Pancreas (tissue), 10 donors: Measurements from ENCODE around the gene PRKCE. TPM values are rescaled to one million over a fixed set of nuclear protein-coding genes. Genes with fewer than 3 reads are reported as not detected.
"Not testable (repeated sequence)": the region's sequence is repeated elsewhere in the genome, so short reads cannot be mapped to it uniquely, and the experiment has no call there.

Experiments used
- ATAC-seq, 4 donors: fragments of 200-7000 bp; cut with Tn5 transposase; one replicate each; pipeline versions ENCODE4 v1.8.0 to v1.9.1; 2020; ENCODE audit warnings: mild to moderate bottlenecking in 4 of 4, moderate library complexity in 4 of 4
- DNase-seq, 6 donors: peaks; one replicate each; pipeline ENCODE4 v3.0.0-alpha.2; 2020
- FAIRE-seq: peaks from 2 replicates; lab custom pipeline; 2012; peaks lifted over from hg19 to GRCh38; lab: Jason Lieb, UNC
- H3K27ac ChIP-seq, 4 donors: fragments of 200-600 bp; sonication (generic); 1 replicate in 3 of 4; 2 replicates in 1 of 4; pipeline versions ENCODE4 v1.5.0 to v1.8.0; 2020
- H3K27me3 ChIP-seq, 4 donors: fragments of 200-600 bp; one replicate each; pipeline ENCODE4 v1.8.0; 2021
- H3K36me3 ChIP-seq, 3 donors: fragments of 200-600 bp; sonication (generic) in 1 of 3; one replicate each; pipeline versions ENCODE4 v1.5.0 to v1.8.0; 2020 to 2021
- H3K4me1 ChIP-seq, 3 donors: fragments of 200-600 bp; one replicate each; pipeline ENCODE4 v1.8.0; 2021
- H3K4me3 ChIP-seq, 4 donors: fragments of 200-600 bp; sonication (generic) in 2 of 4; one replicate each; pipeline versions ENCODE4 v1.5.0 to v1.8.0; 2020 to 2021
- H3K9me3 ChIP-seq, 4 donors: fragments of 200-600 bp; one replicate each; pipeline ENCODE4 v1.8.0; 2021
- CTCF ChIP-seq, 4 donors: fragments of 200-600 bp; sonication (generic) in 3 of 4; IDR thresholded peaks; one replicate each; pipeline versions ENCODE4 v1.5.0 to v1.8.0; 2021; ENCODE audit warnings: antibody characterized with exemption in 4 of 4
- WGBS, 2 donors: extraction: QIAGEN DNeasy Blood & Tissue Kit; methylation state at CpG; one replicate each; pipeline ENCODE4 v1.1.7; 2013; 5-methylcytosine and 5-hydroxymethylcytosine counted together
- intact Hi-C, 3 donors: fragments of 100-400 bp; cut with DNase I; formaldehyde crosslinking; loops; one replicate each; pipeline versions ENCODE4 v1.11.1 to v1.14.2; 2022
- polyA plus RNA-seq, 2 donors: library from polyadenylated mRNA; stranded (reverse); fragments of 200-250 nt; gene quantifications; one replicate each; pipeline ENCODE4 v1.2.3, GENCODE V29; 2013
- total RNA-seq, 6 donors: library from RNA; stranded (reverse); fragmentation: NEBNext Ultra II Directional in 4 of 6; extraction: Animal tissue kit (Norgen Biotek cat#: 25700) in 4 of 6; gene quantifications; one replicate each; pipeline versions ENCODE4 v1.2.1 to v1.2.4, GENCODE V29; 2021 to 2023
- donor health status: healthy with polysubstance abuse.
- donor health status: DM: no; HTN: no; CAD: no; lungs with moderate emphysema.
- donor health status: DM: no; HTN: no; CAD: no.
- donor health status: control.
- donor health status: control.
- donor health status: Bipolar disorder and iron deficiency.
- donor health status: DM: yes; HTN: yes; CAD: no.
- donor health status: DM: no; HTN: no; CAD: no.
- donor health status: DM: no; HTN: no; CAD: no.
- donor health status: DM: yes; HTN: yes; CAD: no.

The PRKCE gene
- total and polyA plus RNA-seq, 8 donors: 4.0 to 19.4 (median 10.0) TPM

DNA sequence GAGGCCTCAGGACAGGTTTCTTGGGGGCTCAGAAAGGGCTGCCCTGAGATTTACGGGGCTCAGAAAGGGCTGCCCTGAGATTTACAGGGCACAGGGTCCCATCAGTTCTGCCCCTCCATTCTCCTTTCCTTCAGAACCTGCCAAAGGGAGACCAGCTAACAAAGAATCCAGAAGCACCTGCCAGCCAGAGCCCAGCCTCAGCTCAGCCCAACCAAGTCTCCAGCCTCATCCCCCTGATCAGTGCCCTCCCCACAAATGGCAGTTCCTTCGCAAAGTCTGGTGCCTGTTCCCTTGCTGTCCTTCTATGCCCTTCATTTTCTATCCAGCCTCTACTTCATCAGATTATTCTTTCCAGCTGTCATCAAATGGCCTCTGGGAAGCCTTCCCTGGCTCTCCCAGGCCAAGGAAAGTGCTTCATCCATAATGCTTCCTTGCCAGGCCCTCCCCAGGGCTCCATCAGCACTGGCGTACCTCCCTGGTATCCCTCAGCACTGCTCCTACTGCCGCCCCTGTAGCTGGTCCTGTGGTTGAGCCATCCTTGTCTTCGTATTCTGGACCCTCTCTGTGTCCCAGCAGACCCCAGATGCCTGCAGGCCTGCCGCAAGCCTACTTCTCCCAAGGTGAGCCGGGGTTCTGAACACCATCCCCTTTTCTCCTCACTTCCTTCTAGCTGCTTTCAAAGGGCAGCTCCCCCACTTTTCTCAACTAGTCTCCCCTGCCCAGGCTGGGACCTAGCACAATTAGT, 549.6 kb downstream of the PRKCE start:
- Histone ChIP-seq H3K9me3 (no peaks in the 10 kb centered on the region), H3K27me3 (no peaks in the 10 kb centered on the region), H3K27ac (no peak overlapping the region), H3K36me3 (no peaks in the 10 kb centered on the region), H3K4me3 (no peak overlapping the region), H3K4me1 (no peaks in the 10 kb centered on the region)
- DNase-seq (no peak), FAIRE-seq (no peak), ATAC-seq (no peak)
- intact Hi-C loops: no loop called here
- no peak for TF ChIP-seq CTCF (IDR thresholded peaks at IDR 0.05)
- 88 to 94% methylated on average over 7 of the region's 7 CpGs for whole genome bisulfite sequencing, 2 donors

DNA sequence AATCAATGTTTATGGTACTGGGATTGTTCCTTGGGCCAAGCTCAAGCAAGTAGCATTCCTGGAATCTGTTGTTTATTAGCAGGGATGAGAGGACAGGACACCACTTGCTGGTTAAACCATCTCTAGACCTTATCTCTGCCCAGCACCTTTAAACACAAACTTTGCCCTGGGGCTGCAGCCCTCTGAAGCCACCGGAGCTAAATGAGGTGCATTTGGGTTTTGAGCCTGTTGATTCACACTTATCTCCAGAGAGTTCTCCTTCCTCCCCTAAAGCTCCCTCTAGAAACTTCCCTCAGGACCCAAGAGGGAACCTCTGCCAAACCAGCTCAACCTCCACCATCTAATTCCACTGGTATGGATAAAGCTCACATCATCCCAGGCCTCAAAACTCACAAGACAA, 551.0 kb downstream of the PRKCE start:
- FAIRE-seq: no peak
- WGBS, 2 donors: 88 to 93% methylated on average over 1 of the region's 1 CpG

DNA sequence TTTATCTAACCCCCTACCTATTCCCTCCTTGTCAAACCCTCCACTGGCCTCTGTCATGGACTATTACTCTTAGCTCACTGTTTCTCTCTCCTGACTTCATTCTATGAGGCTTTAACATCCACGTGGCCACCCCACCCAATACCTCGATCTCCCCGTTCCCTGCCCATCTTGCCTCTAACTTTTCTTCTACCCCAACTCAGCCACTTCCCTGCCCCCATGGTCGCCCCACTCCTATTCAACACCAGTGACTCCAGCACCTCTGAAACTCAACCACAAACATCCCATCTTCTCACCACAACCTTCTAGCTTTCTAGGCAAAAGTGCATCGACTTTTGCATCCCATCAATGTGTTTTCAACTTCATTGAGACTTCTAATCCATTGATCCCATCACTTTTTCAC, 551.5 kb downstream of the PRKCE start:
- WGBS, 2 donors: 87 to 90% methylated on average over 5 of the region's 5 CpGs
- DNase-seq: no peak
- TF ChIP-seq CTCF (IDR thresholded peaks at IDR 0.05): no peak
- intact Hi-C loops: no loop called here
- no peak for FAIRE-seq
- no peaks in the 10 kb centered on the region for H3K9me3 ChIP-seq
- no peaks in the 10 kb centered on the region for H3K4me1 ChIP-seq
- no peak overlapping the region for H3K27ac ChIP-seq
- ATAC-seq: no peak
- H3K4me3 ChIP-seq: no peak overlapping the region
- H3K27me3 ChIP-seq: no peaks in the 10 kb centered on the region
- H3K36me3 ChIP-seq: no peaks in the 10 kb centered on the region

More for the DNA sequence above, 551.0 kb downstream of the PRKCE start:
- no peak for ATAC-seq
- H3K27me3 ChIP-seq: no peaks in the 10 kb centered on the region
- no peaks in the 10 kb centered on the region for H3K36me3 ChIP-seq
- H3K4me1 ChIP-seq: no peaks in the 10 kb centered on the region
- DNase-seq: no peak
- no peaks in the 10 kb centered on the region for H3K9me3 ChIP-seq
- intact Hi-C loops: no loop called here
- no peak overlapping the region for H3K27ac ChIP-seq
- no peak overlapping the region for H3K4me3 ChIP-seq
- no peak for TF ChIP-seq CTCF (IDR thresholded peaks at IDR 0.05)

DNA sequence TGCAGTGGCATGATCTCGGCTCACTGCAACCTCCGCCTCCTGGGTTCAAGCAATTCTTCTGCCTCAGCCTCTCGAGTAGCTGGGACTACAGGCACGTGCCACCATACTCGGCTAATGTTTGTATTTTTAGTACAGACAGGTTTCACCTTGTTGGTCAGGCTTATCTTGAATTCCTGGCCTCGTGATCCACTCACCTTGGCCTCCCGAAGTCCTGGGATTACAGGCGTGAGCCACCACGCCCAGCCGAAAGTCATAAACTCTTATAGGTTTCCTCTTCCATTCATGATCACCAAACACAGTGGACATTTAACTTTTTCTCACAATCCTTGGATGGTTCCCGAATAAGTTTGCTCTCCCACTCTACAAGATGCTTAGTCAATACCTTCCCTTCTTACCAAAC, 552.2 kb downstream of the PRKCE start:
- H3K27me3 ChIP-seq, intact Hi-C loops, H3K4me1 ChIP-seq, FAIRE-seq, H3K4me3 ChIP-seq, ATAC-seq, DNase-seq, H3K36me3 ChIP-seq, H3K9me3 ChIP-seq, H3K27ac ChIP-seq: not testable (repeated sequence)
- WGBS, 2 donors: 84 to 88% methylated on average over 11 of the region's 11 CpGs

GRCh38 chr2:46207591-46207990, 556.1 kb downstream of the PRKCE start:
- FAIRE-seq: no peak
- no peak for TF ChIP-seq CTCF (IDR thresholded peaks at IDR 0.05)
- no peak for ATAC-seq
- H3K9me3 ChIP-seq: no peaks in the 10 kb centered on the region
- H3K4me3 ChIP-seq: no peak overlapping the region
- intact Hi-C loops: no loop called here
- no peak for DNase-seq
- H3K27ac ChIP-seq: no peak overlapping the region
- no peaks in the 10 kb centered on the region for H3K27me3 ChIP-seq
- H3K36me3 ChIP-seq: no peaks in the 10 kb centered on the region
- WGBS, 2 donors: 85 to 89% methylated on average over 4 of the region's 4 CpGs
- H3K4me1 ChIP-seq: no peaks in the 10 kb centered on the region
